Kasumi-1 (cell line): ENCODE results near the gene GPR25.

Source experiments
- DNase-seq, 2 experiments: peaks; one replicate each; lab custom pipeline; 2025; lab: John Stamatoyannopoulos, UW

GPR25 gene

GRCh38 chr1:200894712-200895442 is 22.1 kb downstream of the GPR25 start, which contains the start of gene INAVA:
Gene INAVA (plus strand): TSS chr1:200894900. CDS start chr1:200898401, 3,501 bp downstream.
- no peak for DNase-seq

- DNase-seq: no peak
Measured at GRCh38 chr1:200895443-200895789, 22.6 kb downstream of the GPR25 start.

GRCh38 chr1:200895801-200896530 is 23.2 kb downstream of the GPR25 start:
- no peak for DNase-seq

GRCh38 chr1:200896531-200897196 is 23.9 kb downstream of the GPR25 start:
- no peak for DNase-seq

GRCh38 chr1:200897259-200897658 is 24.5 kb downstream of the GPR25 start:
- DNase-seq: no peak

GRCh38 chr1:200899015-200899386 is 26.2 kb downstream of the GPR25 start:
- peak in 1 of 2 experiments; percentile 21 for DNase-seq

- DNase-seq: peak; percentile 11 to 38
Measured at GRCh38 chr1:200899451-200899915, 26.7 kb downstream of the GPR25 start.

- no peak for DNase-seq
Measured at GRCh38 chr1:200899954-200900867, 27.4 kb downstream of the GPR25 start.

- no peak for DNase-seq
Measured at GRCh38 chr1:200900877-200901276, 28.1 kb downstream of the GPR25 start.

GRCh38 chr1:200901350-200901749 is 28.6 kb downstream of the GPR25 start:
- DNase-seq: no peak

- DNase-seq: no peak
Measured at GRCh38 chr1:200901796-200902444, 29.1 kb downstream of the GPR25 start.

GRCh38 chr1:200903793-200904192 is 31.0 kb downstream of the GPR25 start:
- DNase-seq: no peak

GRCh38 chr1:200904772-200905171 is 32.0 kb downstream of the GPR25 start:
- DNase-seq: no peak

GRCh38 chr1:200905411-200906052 is 32.8 kb downstream of the GPR25 start:
- DNase-seq: peak; percentile 25 to 48

- DNase-seq: no peak
Measured at GRCh38 chr1:200906491-200906890, 33.7 kb downstream of the GPR25 start.

- peak; percentile 76 to 82 for DNase-seq
Measured at GRCh38 chr1:200907611-200908097, 34.9 kb downstream of the GPR25 start.

- no peak for DNase-seq
Measured at GRCh38 chr1:200908191-200908868, 35.5 kb downstream of the GPR25 start.

- no peak for DNase-seq
Measured at GRCh38 chr1:200909071-200909470, 36.3 kb downstream of the GPR25 start.

GRCh38 chr1:200909757-200910239 is 37.0 kb downstream of the GPR25 start:
- no peak for DNase-seq

- DNase-seq: no peak
Measured at GRCh38 chr1:200911361-200911760, 38.6 kb downstream of the GPR25 start.
